Measurements from ENCODE around the gene MX1.

DNA sequence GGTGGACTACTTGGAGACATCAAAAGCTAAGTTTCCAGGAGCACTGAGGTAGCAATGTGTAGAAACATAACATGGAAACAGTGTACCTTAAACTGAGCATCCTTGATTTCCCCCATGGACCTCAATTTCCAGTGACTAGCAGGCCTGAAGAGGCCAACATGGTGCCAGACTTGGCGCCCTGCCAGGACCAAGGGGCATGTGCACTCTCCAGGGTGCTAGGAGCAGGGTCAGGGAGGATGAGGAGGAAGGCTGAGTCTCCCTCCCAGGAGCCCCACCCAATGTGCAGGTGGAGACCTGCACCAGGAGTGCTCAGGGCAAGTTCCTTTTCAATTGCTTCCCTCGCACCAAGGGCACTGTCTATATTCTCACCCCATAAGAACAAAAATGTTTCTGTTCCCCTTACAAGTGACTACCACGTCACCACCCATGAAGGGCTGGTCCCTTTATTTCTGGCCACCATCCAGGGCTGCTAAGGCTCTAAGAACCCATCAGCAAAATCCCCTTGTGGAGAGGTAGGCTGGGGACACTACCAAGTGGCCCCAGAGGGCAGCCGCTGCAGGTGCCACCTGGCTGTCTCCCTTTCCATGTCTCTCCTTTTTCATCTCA lies 39.2 kb downstream of the MX1 start:
- TF ChIP-seq, protein P1, sequence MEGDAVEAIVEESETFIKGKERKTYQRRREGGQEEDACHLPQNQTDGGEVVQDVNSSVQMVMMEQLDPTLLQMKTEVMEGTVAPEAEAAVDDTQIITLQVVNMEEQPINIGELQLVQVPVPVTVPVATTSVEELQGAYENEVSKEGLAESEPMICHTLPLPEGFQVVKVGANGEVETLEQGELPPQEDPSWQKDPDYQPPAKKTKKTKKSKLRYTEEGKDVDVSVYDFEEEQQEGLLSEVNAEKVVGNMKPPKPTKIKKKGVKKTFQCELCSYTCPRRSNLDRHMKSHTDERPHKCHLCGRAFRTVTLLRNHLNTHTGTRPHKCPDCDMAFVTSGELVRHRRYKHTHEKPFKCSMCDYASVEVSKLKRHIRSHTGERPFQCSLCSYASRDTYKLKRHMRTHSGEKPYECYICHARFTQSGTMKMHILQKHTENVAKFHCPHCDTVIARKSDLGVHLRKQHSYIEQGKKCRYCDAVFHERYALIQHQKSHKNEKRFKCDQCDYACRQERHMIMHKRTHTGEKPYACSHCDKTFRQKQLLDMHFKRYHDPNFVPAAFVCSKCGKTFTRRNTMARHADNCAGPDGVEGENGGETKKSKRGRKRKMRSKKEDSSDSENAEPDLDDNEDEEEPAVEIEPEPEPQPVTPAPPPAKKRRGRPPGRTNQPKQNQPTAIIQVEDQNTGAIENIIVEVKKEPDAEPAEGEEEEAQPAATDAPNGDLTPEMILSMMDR (IDR thresholded peaks at IDR 0.05; ENCODE audit: insufficient read depth, low read depth, low read length): no peak
- no peak for TF ChIP-seq EZH2 (IDR thresholded peaks at IDR 0.05; ENCODE audit: insufficient read depth, low read length)
